Measurements from ENCODE around the gene ALDH9A1.
"Not testable (repeated sequence)": the region's sequence is repeated elsewhere in the genome, so short reads cannot be mapped to it uniquely, and the experiment has no call there.

The ALDH9A1 gene

DNA sequence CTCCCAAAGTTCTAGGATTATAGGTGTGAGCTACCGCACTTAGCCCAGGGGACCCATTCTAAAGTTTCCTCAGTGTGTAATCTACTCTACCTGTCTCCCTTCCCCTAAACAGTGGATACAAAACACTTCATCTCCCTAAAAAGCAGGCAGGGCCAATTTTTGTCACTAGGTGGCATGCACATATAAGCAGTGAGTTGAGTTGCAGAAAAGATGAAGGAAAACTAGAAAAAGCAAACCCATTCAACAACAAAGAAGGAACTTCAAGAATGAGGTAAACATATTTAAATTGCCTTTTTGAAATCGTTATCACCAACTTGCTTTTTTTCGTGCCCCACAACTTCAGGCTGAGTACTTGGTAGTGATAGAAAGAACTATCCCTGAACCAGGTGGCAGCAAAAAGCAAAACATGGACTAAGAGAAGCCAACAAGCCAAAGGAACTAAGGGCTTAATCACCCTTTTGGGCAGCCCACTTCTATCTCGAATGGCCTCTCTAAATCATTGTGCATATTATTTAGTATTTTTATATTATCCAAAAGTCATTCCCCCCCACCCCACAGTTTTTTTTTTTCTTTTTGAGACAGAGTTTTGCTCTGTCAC lies 19.7 kb upstream of the ALDH9A1 start:
- Histone ChIP-seq H3K27ac (no peak overlapping the region), H4K20me1 (no peaks in the 10 kb centered on the region), H3K27me3 (no peaks in the 10 kb centered on the region), H3K9me3 (no peaks in the 10 kb centered on the region), H3K4me1 (no peaks in the 10 kb centered on the region), H3K36me3 (no peaks in the 10 kb centered on the region), H3K4me3 (no peak overlapping the region), H3K9ac (no peak overlapping the region), H3K4me2 (no peak overlapping the region)
- TF ChIP-seq Cebpa-rat (IDR thresholded peaks at IDR 0.05) = no peak

DNA sequence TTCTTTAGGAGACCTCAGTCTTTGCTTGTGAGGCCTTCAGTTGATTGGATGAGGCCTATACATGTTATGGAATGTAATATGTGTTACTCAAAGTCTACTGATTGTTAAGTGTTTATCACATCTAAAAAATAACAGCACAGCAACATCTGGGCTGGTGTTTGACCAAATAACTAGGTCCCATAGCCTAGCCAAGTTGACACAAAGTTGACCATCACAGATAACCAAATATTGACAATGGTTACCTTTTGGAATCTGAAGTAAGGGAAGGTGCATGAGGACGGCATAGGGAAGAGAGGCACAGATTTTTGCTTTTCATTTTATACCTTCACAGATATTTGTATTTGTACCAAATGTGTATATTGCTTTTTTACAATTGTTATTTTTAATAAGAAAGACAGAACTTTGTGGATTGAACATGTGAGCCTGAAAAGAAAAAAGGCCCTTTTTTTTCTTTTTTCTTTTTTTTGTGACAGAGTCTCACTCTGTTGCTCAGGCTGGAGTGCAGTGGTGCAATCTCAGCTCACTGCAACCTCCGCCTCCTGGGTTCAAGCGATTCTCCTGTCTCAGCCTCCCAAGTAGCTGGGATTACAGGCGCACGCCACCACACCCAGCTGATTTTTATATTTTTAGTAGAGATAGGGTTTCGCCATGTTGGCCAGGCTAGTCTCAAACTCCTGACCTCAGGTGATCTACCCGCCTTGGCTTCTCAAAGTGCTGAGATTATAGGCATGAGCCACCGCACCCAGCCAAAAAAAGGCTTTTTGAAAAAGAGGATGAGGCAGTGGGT lies 18.1 kb upstream of the ALDH9A1 start:
- not testable (repeated sequence) for H3K36me3 ChIP-seq, H3K9ac ChIP-seq, H3K27me3 ChIP-seq, H3K4me2 ChIP-seq, H4K20me1 ChIP-seq, H3K27ac ChIP-seq, H3K9me3 ChIP-seq, H3K4me3 ChIP-seq, H3K4me1 ChIP-seq

DNA sequence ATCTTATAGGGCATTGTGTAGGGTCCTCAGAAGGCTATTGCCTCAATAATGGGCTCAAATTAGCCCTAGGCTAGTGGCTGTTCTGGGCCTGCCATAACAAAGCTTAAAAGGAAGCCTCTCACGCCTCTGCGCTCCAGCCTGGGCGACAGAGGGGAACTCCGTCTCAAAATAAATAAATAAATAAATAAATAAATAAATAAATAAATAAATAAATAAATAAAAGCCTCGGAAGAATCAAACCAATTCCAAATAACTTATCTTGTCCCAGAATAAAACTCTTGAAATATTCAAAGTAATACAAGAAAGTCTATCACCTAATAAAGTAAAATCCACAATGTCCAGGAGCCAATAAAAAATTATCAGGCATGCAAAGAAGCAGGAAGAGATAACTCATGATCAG lies 14.4 kb upstream of the ALDH9A1 start:
- peaks cover 21% of the 10 kb centered on the region for H3K4me1 ChIP-seq
- no peak overlapping the region for H3K4me3 ChIP-seq
- no peaks in the 10 kb centered on the region for H4K20me1 ChIP-seq
- H3K36me3 ChIP-seq = no peaks in the 10 kb centered on the region
- no peaks in the 10 kb centered on the region for H3K27me3 ChIP-seq
- H3K27ac ChIP-seq = no peak overlapping the region
- H3K4me2 ChIP-seq = no peak overlapping the region
- no peak for TF ChIP-seq Cebpa-rat (IDR thresholded peaks at IDR 0.05)
- no peak overlapping the region for H3K9ac ChIP-seq
- H3K9me3 ChIP-seq = no peaks in the 10 kb centered on the region

DNA sequence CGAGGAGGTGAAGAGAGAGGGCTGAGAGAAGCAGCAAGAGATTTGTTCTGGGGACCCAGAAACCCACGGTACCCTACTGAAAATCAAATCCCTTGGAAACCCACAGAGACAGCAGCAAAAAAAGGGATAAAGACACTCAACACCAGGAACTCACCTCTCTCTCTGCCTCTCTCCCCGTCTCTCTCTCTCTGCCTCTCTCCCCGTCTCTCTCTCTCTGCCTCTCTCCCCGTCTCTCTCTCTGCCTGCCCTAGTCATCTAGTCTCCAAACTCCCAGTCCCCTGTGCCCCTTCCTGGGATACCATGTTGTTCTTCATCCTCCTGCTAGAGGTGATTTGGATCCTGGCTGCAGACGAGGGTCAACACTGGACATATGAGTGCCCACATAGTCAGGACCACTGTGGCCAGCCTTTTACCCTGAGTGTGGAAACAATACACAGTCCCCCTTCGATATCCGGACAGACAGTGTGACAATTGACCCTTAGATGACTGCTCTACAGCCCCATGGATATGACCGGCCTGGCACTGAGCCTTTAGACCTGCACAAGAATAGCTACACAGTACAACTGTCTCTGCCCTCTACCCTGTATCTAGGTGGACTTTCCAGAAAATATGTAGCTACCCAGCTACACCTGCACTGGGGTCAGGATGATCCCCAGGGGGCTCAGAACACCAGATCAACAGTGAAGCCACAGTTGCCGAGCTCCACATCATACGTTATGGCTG lies 9.8 kb upstream of the ALDH9A1 start:
- H3K27me3 ChIP-seq = no peaks in the 10 kb centered on the region
- H3K27ac ChIP-seq = no peak overlapping the region
- no peak overlapping the region for H3K4me2 ChIP-seq
- no peak overlapping the region for H3K9ac ChIP-seq
- H3K4me3 ChIP-seq = no peak overlapping the region
- H4K20me1 ChIP-seq = no peaks in the 10 kb centered on the region
- peaks cover 21% of the 10 kb centered on the region for H3K4me1 ChIP-seq
- no peak for TF ChIP-seq Cebpa-rat (IDR thresholded peaks at IDR 0.05)
- no peaks in the 10 kb centered on the region for H3K9me3 ChIP-seq
- no peaks in the 10 kb centered on the region for H3K36me3 ChIP-seq

DNA sequence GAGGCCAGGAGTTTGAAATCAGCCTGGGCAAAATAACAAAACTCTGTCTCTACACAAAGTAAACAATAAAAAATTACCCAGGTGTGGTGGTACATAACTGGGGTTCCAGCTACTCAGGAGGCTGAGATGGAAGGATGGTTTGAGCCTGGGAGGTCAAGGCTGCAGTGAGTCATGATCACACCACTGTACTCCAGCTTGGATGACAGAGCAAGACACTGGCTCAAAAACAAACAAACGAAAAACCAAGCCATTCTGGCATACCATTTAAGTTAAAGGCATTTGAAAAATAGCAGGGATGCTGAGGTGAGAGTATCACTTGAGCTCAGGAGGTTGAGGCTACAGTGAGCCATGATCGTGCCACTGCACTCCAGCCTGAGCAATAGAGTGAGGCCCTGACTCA lies 5.3 kb upstream of the ALDH9A1 start:
- H3K27ac ChIP-seq = no peak overlapping the region
- TF ChIP-seq Cebpa-rat (IDR thresholded peaks at IDR 0.05) = no peak
- no peak overlapping the region for H3K4me3 ChIP-seq
- no peaks in the 10 kb centered on the region for H3K9me3 ChIP-seq
- H3K36me3 ChIP-seq = no peaks in the 10 kb centered on the region
- no peak overlapping the region for H3K4me2 ChIP-seq
- no peaks in the 10 kb centered on the region for H3K27me3 ChIP-seq
- H4K20me1 ChIP-seq = no peaks in the 10 kb centered on the region
- peaks cover 22% of the 10 kb centered on the region for H3K4me1 ChIP-seq
- no peak overlapping the region for H3K9ac ChIP-seq

DNA sequence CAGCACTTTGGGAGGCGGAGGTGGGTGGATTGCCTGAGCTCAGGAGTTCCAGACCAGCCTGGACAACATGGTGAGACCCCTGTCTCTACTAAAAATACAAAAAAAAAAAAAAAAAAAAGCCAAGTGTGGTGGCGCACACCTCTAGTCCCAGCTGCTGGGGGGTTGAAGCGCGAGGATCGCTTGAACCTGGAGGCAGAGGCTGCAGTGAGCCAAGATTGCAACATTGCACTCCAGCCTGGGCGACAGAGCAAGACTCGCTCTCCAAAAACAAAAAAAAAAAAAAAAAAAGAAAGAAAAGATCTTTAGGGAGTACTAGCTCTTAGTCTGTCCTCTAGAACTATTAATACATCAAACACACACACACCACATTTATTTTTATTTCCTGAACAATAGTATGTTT lies 3.6 kb upstream of the ALDH9A1 start:
- H3K4me2 ChIP-seq, H3K27ac ChIP-seq, H4K20me1 ChIP-seq, H3K9ac ChIP-seq, H3K27me3 ChIP-seq, H3K4me3 ChIP-seq, H3K9me3 ChIP-seq, H3K36me3 ChIP-seq: not testable (repeated sequence)
- H3K4me1 ChIP-seq = peaks cover 25% of the 10 kb centered on the region

DNA sequence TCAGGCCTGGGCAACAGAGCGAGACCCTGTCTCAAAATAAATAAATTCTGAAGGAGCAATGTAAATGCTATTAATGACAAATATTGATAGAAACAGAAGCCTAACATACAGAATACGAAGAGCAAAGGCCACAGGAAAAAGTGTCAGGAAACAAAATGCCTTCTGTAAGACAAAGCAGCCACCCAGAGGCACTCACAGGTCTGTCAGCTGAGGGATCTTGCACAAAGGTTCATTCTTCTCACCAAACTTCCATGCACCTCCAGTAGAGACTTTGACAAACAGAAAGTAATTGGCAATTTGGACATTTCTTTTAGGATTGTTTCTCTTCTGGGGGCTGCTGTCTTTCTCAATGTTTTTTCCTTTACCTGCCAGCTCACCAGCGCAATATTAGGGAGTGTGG lies 1.2 kb upstream of the ALDH9A1 start:
- Histone ChIP-seq H3K36me3 (peaks cover 7% of the 10 kb centered on the region), H3K4me2 (peak overlapping the region; percentile 91; the same call in 1 of the 2 replicates), H3K4me3 (no peak overlapping the region), H4K20me1 (peaks cover 9% of the 10 kb centered on the region; the same call in 1 of the 2 replicates), H3K4me1 (peaks cover 37% of the 10 kb centered on the region), H3K27ac (no peak overlapping the region), H3K9ac (no peak overlapping the region), H3K9me3 (peaks cover 3% of the 10 kb centered on the region), H3K27me3 (no peaks in the 10 kb centered on the region)
- TF ChIP-seq Cebpa-rat (IDR thresholded peaks at IDR 0.05) = no peak

DNA sequence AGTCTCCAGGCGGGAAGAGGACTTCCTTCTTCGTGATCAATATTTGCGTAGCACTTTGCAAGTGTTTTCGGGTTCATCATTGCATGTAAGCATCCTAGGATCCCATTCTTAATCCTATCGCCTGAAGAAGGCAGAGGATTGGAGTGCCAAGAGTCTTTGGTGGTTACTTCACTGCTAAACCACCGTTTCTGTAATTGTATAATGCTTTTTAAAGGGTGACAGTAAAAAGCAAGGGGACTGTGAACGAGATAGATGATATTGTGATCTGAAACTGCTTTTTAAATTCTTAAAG lies 345 bp upstream of the ALDH9A1 start:
- peak overlapping the region; percentile 91 for H3K4me2 ChIP-seq
- H3K36me3 ChIP-seq = peaks cover 13% of the 10 kb centered on the region
- no peak for TF ChIP-seq Cebpa-rat (IDR thresholded peaks at IDR 0.05)
- peak overlapping the region; percentile 92 for H3K27ac ChIP-seq
- no peaks in the 10 kb centered on the region for H3K27me3 ChIP-seq
- H3K9ac ChIP-seq = peak overlapping the region; percentile 87
- H3K4me3 ChIP-seq = peak overlapping the region; percentile 74
- peaks cover 9% of the 10 kb centered on the region; the same call in 1 of the 2 replicates for H4K20me1 ChIP-seq
- peaks cover 37% of the 10 kb centered on the region for H3K4me1 ChIP-seq
- H3K9me3 ChIP-seq = peaks cover 9% of the 10 kb centered on the region

DNA sequence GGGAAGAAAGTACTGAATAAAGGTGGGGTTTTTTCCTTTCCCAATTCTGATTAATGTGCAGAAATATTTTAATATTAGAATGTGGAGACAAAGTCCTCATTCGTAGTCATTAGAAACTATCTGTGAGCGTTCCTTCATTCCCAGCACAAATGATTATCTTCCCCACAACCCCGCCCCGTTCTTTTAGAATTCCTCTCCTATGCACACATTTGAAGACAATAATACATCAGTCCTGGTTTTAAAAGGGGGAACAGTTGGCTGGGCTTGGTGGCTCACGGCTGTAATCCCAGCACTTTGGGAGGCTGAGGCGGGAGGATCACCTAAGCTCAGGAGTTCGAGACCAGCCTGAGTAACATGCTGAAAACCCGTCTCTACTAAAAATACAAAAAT lies 876 bp downstream of the ALDH9A1 start:
- peak overlapping the region; percentile 92 for H3K27ac ChIP-seq
- H3K9ac ChIP-seq = peak overlapping the region; percentile 87
- H3K9me3 ChIP-seq = peaks cover 9% of the 10 kb centered on the region
- H3K4me1 ChIP-seq = peaks cover 37% of the 10 kb centered on the region
- peaks cover 13% of the 10 kb centered on the region for H3K36me3 ChIP-seq
- H3K4me2 ChIP-seq = peak overlapping the region; percentile 91
- no peaks in the 10 kb centered on the region for H3K27me3 ChIP-seq
- no peak for TF ChIP-seq Cebpa-rat (IDR thresholded peaks at IDR 0.05)
- peak overlapping the region; percentile 74 for H3K4me3 ChIP-seq
- H4K20me1 ChIP-seq = peaks cover 9% of the 10 kb centered on the region; the same call in 1 of the 2 replicates

DNA sequence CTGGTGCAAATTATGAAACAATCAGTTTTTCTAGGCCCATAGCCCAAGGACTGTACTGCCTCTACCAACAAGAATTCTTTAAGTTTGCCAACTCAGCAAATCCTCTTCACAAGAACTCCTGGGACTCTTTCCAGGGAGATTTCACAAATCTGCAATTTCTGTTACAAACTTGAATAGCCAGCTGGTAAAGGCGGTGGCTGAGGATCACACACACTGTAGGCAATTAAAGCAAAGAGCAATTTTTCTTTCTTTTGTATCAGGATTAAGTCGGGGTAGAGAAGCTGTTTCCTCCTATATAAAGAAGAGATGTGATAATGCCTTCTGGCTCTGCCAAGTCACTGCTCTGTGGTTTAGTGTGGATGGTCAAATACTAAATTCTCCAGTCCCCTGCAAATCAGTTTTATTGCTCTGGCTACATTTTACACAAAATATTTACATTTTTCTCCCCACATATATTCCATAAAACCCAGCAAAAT lies 1.7 kb downstream of the ALDH9A1 start:
- H3K4me2 ChIP-seq = peak overlapping the region; percentile 91
- peaks cover 9% of the 10 kb centered on the region; the same call in 1 of the 2 replicates for H4K20me1 ChIP-seq
- no peak overlapping the region for H3K27ac ChIP-seq
- no peaks in the 10 kb centered on the region for H3K27me3 ChIP-seq
- peak overlapping the region; percentile 42 for H3K9ac ChIP-seq
- peaks cover 17% of the 10 kb centered on the region for H3K36me3 ChIP-seq
- peaks cover 30% of the 10 kb centered on the region for H3K4me1 ChIP-seq
- H3K4me3 ChIP-seq = peak overlapping the region; percentile 74; the same call in 1 of the 2 replicates
- peaks cover 9% of the 10 kb centered on the region for H3K9me3 ChIP-seq
- TF ChIP-seq Cebpa-rat (IDR thresholded peaks at IDR 0.05) = no peak
